GM19467 (cell line): Measurements from ENCODE around the gene ZNRF3.

ENCODE experiments used
- ATAC-seq: cut with Tn5 transposase; IDR thresholded peaks from one replicate; pipeline ENCODE4 v1.9.1; 2021; ENCODE audit warnings: mild to moderate bottlenecking, moderate library complexity; ENCODE audit not compliant: unreplicated experiment

Gene ZNRF3

GRCh38 chr22:29054251-29054767, 170.9 kb downstream of the ZNRF3 start:
- ATAC-seq, result no peak

- no peak for ATAC-seq
Measured at GRCh38 chr22:29055192-29055830, 171.9 kb downstream of the ZNRF3 start.

GRCh38 chr22:29056472-29056871, 173.1 kb downstream of the ZNRF3 start:
- no peak for ATAC-seq

GRCh38 chr22:29060251-29060869, 177.0 kb downstream of the ZNRF3 start:
- ATAC-seq, result no peak

- ATAC-seq, result no peak
Measured at GRCh38 chr22:29060931-29061330, 177.6 kb downstream of the ZNRF3 start.

- ATAC-seq, result no peak
Measured at GRCh38 chr22:29061773-29062172, 178.4 kb downstream of the ZNRF3 start, which contains the start of gene C22orf31. Gene C22orf31, minus strand, starts transcription at chr22:29061831. Its CDS starts 39 bp downstream, at chr22:29061792.

GRCh38 chr22:29062286-29062821, 179.0 kb downstream of the ZNRF3 start:
- no peak for ATAC-seq

DNA sequence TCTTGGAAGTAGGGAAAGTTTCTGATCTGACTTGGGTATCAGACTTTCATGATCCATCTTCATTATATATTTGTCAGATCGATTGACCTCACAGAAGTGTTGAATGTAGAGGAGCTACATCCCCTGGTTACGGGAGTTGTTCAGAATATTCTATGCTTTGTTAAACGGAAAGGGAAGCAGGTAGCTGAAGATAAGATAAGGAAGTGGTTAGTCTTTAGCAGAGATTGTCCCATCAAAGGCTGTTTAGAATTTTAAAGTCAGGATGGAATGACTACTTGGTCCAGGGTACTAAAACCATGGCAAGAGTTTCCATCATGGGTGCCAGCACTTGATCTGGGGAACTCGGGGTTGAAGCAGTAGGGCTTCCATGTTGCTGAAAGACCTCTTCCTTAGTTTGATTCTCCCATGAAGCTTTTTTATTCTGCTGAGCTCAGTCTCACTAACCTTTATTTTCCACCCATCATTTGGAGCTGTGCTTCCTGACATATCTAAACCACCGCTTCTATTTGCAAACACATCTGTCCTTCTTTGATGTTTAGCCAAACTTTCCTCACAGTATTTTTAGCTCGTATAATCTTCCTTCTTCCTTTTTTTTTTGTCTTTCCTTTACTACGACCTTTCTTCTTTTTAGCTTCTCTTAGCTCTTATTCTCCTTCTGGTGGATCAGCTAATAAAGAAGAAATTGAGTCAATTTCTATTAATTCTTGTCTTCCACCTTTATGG, 182.3 kb downstream of the ZNRF3 start:
- ATAC-seq, result no peak

DNA sequence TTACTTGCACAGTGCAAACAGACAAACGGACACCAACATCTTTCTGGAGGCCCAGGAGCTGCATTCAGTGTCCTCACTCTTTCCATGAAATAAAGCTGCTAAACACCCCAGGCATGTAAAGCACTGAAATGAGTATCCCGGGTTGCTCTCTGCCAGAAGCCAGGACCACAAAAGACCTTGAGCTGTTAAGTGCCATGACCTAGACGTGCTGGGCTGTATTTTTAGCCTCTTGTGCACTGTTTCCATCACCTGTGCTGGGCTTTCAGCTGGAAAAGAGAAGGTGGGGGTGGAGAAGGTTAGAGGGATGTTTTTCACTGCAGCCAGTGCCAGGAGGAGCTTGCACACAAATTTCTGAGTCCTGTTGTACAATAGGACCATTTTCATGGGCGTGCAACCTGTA, 186.1 kb downstream of the ZNRF3 start:
- ATAC-seq, result no peak

DNA sequence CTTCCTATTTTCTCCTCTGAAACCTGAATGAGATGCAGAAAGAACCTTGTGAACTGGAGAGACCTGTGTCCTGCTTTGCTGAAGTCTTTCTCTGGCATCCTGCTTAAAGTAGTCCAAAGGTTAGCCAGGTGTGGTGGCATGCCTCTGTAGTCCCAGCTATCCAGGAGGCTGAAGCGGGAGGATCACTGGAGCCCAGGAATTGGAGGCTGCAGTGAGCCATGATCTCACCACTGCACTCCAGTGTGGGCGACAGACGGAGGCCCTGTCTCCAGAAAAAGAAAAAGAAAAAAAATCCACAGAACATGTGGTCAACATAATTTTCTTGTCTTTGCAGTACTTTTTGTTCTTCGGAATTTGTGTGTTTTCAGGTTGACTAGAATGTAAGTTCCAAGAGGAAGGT, 187.1 kb downstream of the ZNRF3 start:
- no peak for ATAC-seq

DNA sequence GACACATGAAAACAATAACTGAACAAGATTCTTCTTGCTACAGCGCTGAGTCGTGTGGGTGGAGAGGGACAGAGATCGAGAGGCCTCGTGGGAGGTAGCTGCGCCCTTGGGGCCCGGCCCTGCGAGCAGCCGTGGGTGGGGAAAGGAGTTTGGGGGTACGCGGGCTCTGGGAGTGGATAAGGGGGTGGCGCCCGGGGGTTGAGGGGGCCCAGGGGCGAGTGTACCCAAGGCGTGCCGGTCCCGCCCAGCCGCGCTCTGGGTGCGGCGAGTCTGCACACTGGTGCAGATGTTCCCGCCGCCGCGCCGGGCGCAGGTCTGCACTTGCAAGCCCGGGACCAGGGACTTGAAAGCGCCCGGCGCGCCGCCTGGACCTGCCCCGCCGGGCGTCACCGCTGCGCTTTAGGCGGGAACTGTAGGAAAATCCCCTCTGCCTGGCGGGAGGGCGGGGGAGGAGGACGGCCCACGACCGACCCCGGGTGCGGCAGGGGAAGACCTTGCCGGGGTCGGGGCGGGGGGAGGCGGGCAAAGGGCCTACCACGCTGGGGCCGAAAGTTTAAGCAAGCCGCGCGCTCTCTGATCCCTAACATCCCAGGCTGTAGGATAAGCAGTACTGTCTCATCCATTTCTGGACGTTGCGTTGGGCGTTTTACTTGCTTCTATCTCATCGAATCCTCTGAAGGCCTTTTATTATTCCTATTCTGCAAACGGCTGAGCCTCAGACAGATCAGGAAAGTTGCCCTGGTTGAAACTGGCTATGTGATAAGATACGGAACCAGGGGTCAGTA, 188.1 kb downstream of the ZNRF3 start:
- no peak for ATAC-seq

- peak; percentile 81 for ATAC-seq
Measured at GRCh38 chr22:29072193-29072978, 189.0 kb downstream of the ZNRF3 start.

DNA sequence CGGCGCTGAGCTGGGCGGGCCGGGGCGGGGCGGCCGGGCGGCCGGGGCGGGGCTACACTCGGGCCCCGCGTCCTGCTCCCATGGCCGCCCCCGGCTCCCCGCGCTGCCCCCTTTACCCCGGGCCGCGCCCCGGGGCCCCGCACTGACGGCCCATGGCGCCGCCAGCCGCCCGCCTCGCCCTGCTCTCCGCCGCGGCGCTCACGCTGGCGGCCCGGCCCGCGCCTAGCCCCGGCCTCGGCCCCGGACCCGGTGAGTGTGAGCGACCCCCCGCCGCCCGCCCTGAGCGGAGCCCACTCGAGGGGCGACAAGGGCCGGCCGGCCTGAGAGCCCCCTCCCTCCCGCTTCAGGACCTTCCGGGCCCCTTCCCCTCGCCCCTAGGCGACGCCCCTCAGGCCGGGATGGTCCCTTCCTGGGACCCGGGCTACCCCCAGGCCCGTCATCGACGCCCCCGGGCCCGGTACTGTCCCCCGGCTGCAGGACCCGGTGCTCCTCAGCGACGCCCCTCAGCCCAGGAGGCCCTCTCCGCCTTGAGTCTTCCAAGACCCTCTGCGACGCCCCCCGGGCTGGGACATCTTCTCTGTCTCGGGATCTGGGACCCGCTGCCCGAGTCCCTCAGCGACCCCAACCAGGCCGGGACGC, 189.7 kb downstream of the ZNRF3 start, which contains the start of gene KREMEN1:
Gene KREMEN1, plus strand, starts transcription at position 57 of the 639 bp plus-strand sequence. Its CDS starts 96 bp downstream, at position 153.
- no peak for ATAC-seq

DNA sequence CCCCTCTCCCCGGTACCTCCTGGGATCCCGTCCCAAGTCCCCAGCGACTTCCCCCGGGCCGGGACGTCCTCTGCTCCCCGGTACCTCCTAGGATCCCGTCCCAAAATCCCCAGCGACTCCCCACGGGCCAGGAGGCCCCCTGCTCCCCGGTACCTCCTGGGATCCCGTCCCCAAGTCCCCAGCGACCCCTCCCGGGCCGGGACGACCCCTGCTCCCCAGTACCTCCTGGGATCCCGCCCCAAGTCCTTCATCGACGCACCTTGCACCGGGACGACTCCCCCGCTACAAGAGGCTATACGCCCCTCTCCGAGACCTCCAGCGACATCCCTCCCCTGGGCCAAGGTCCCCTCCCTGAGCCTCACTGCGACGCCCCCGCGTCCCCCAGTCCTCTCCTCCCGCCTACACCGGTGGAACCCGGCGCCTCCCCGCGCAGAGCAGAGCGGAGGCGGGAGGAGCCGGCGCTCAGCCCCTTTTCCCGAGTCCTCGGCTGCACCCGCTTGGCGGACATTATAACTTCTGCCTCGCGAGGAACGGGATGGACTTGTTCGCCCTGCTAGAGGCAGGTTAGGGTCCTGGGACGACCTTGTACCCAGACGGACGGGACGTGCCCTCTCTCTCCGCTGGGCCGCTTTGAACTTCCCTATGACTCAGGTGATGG, 190.4 kb downstream of the ZNRF3 start:
- no peak for ATAC-seq

DNA sequence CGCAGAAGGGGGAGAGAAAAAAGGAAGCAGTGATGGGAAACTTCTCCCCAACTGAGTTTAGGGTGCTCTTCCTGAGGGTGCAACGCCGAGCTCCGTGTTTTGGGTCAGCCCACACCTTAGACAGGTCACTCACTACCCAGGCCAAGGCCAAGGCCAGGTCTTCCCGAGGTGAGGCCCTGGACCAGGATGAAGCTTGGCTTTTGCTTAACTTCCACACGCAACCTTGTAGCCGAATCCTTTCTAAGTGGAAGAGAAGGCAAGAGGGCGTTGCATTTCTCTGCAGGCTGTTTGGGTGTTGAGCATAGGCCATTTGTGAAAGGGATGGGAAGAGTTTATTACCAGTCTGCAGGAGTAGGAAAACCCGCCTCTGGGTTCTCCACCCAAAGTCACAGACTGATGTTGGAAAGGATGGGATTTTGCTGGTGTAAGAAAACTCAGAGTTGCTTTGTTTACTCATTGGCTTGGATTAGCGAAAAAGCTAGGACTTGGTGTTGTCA, 191.0 kb downstream of the ZNRF3 start:
- no peak for ATAC-seq

DNA sequence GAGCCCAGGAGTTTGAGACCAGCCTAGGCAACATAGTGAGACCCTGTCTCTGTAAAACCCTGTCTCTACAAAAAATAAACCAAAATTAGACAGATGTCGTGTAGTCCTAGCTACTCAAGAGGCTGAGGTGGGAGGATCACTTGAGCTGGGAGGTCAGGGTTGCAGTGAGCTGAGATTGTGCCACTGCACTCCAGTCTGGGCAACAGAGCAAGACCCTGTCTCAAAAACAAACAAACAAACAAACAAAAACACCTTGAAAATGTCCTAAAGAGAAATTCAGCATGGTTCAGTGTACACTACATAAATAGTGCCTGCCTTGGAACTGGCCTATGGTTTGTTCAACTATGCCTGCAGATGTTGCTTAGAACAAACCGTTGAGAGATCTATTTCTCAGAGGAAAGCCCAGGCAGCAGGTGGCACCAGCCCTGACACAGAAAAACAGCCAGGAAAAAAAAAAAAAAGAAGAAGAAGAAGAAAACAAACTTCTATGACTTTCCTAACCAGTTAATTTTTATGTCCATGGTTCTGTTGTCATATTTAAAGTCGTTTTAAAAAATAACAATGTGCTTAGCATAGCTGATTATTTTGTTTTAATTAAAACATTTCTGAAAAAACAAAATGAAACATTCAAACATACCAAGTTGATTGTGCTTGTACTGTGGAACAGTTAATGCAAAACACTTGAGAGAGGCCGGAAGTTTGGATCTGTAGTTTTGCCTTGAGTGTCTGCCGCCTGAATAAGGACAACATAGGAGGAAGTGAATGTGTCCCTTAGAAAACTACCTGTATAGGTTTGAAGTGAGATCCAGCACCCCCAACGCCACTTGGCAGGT, 194.9 kb downstream of the ZNRF3 start:
- no peak for ATAC-seq

- ATAC-seq, result no peak
Measured at GRCh38 chr22:29078869-29079207, 195.5 kb downstream of the ZNRF3 start.
